GM13977 (cell line): Measurements from ENCODE around the gene CLDN5.

ENCODE experiments used
- DNase-seq: peaks from one replicate; pipeline ENCODE4 v3.0.0; 2012; ENCODE audit warnings: low spot score
- CTCF ChIP-seq: IDR thresholded peaks from 2 replicates; pipeline ENCODE4 v1.5.1; 2012; ENCODE audit warnings: mild to moderate bottlenecking, control low read depth; ENCODE audit not compliant: insufficient read depth; ENCODE audit errors: extremely low read depth, missing control alignments
- in situ Hi-C: fragments of 300-500 bp; cut with MboI; formaldehyde crosslinking; loops from one replicate; pipeline ENCODE4 v1.12.0; 2022; ENCODE audit warnings: low sequenced_read_pairs, low pct_unique_long_range_greater_than_20kb, mixed read lengths, inconsistent platforms; ENCODE audit not compliant: unreplicated experiment

The CLDN5 gene

DNA sequence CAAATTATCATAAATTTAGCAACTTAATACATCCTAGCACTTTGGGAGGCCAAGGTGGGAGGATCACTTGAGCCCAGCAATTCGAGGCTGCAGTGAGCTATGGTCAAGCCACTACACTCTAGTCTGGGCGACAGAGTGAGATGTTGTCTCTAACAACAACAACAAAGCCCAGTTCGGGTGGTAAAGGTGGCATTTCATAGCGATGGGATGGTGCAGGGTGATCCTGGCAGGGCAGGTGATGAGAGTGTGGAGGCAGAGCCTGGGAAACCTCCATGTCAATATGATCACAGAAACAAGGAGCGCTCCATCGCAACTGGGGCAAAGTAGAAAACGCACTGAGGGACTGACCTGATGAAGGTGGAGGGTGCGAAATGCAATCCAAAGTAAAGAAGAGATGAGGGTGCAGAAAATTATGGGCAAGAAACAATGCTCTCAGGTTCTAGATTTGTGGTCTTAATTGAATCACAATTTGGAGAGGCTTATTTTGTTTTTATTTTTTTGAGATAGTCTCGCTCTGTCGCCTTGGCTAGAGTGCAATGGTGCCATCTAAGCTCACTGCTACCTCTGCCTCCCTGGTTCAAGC lies 32.8 kb upstream of the CLDN5 start:
- no peak for TF ChIP-seq CTCF
- no peak for DNase-seq
- in situ Hi-C loops, result no loop called here

DNA sequence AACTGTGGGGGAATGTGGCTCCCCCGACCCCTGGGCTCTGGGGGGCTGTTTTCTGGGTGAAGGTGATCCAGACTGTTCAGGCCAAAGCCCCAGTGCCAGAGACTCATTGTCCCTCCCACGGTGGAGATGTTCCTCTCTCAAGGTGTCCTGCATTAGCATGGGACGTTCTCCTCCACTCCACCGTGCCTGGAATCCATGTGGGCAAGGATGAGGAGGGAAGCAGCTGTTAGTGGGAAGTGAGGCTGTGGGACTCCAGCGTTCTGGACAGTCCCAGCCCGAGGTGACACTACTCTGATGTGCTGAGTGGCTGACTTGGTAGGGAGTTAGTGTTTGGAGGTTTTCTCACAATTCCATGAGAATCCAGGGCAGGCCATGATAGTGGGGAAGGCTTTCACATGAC lies 31.4 kb upstream of the CLDN5 start:
- in situ Hi-C loops, result no loop called here
- no peak for DNase-seq
- no peak for TF ChIP-seq CTCF

- TF ChIP-seq CTCF, result no peak
These were observed 30.7 kb upstream of the CLDN5 start for GRCh38 chr22:19554834-19555404.

GRCh38 chr22:19553201-19553600 lies 29.0 kb upstream of the CLDN5 start:
- in situ Hi-C loops, result no loop called here
- TF ChIP-seq CTCF, result no peak
- no peak for DNase-seq

More at GRCh38 chr22:19554834-19555404, 30.7 kb upstream of the CLDN5 start:
- DNase-seq, result no peak
- in situ Hi-C loops, result no loop called here

DNA sequence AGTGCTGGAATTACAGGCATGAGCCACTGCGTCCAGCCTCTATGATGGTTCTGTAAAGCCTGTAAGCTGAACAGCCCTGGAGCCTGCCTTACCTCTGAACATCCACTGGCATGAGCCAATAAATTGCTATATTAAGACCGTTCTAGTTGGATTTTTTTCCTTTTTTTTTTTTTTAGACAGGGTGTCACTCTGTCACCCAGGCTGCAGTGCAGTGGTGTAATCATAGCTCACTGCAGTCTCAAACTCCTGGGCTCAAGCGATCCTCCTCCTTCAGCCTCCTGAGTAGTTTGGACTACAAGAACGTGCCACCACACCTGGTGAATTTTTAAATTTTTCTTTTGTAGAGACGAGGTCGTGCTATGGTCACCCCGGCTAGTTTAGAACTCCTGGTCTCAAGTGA lies 26.2 kb upstream of the CLDN5 start:
- TF ChIP-seq CTCF, result no peak
- DNase-seq, result no peak

DNA sequence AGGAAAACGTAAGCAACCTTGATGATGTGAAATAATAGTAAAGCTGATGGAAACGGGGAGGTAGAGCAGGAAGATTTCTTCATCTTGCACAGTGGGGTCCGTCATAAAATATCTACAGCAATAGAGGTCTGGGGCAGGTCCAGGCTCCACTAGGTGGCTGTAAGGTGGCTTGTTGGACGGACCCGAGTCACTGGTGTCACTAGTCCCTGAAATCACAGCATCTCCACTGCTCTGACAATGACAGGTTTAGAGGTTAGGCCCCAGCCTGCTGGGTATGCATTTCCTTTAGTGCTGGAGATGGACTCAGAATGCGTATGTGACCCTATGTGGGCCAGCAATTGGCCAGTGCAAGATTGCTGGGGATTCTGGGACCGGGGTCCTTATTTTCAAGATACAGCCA lies 25.2 kb upstream of the CLDN5 start:
- in situ Hi-C loops, result no loop called here
- DNase-seq, result no peak
- TF ChIP-seq CTCF, result no peak

More for the DNA sequence above, 26.2 kb upstream of the CLDN5 start:
- in situ Hi-C loops, result no loop called here
